Stimulated activated CD8-positive, alpha-beta memory T cell treated with anti-CD3 and anti-CD28 coated beads, Interleukin-4, amount 100 ng/mL, for 4 hours (primary cell): ENCODE data around the gene STAT4.

Experiments used
- DNase-seq, 2 donors: peaks; one replicate each; pipeline ENCODE4 v3.0.0-alpha.2; 2020; ENCODE audit warnings: low read depth in 2 of 2, low spot score in 1 of 2

The STAT4 gene

GRCh38 chr2:191148791-191149190, 2.0 kb downstream of the STAT4 start:
- DNase-seq = no peak

DNA sequence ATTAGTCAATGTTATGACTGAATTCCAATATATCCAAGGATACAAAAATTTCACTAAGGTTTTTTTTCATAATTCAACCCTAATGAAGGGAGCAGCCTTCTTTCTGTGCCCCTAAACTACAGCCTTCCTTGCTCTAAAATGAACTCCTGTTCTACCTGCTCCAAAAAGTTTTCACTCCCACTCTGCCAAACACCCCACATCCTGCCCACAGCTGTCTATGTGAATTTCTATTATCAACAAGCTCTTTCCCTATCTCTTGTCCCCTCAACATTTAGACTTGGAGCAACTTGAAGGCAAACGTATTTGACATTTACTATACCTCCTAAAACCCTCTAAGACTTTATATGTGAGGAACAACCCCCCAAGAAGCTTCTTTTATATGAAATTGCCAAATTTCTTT, 2.5 kb downstream of the STAT4 start:
- DNase-seq = no peak

- DNase-seq = no peak
Observed at GRCh38 chr2:191145769-191146471, 4.9 kb downstream of the STAT4 start.

GRCh38 chr2:191144217-191144616, 6.6 kb downstream of the STAT4 start:
- DNase-seq = no peak

DNA sequence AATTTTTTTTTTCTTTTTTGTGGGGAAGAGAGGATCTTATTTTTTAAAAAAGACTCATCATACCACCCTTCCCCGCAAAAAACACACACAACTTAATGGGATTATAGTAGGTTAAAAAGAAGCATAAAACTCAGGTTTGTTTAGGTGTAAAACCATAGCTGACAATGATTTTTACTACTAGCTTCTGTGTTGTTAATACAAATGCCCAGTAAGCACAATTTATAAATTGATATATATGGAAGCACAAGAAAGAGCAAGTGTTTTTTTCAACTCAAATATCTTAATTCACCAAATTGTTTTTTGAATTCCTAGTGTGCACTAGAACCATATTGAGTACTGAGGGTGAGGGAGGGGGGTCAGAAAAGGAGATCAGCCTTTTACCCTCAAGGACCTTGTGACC, 7.0 kb downstream of the STAT4 start:
- DNase-seq = no peak

DNA sequence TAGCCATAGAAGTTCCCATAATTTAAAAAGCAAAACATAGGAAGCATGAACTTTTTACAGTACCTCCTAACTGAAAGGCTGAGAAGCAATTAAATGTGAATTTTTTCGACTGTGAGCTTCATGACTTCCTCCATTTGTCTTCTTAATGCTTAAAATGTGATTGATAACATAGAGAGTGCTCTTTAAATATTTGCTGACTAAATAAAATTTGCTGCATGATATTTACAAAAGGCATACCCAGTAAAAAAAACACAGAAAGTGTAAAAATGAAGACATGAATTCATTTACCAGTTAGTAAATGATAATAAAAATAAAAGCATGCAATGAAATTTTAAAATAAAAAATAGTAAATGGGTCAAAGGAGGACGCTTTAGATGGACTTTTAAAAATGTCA, 21.9 kb downstream of the STAT4 start:
- DNase-seq = no peak

DNA sequence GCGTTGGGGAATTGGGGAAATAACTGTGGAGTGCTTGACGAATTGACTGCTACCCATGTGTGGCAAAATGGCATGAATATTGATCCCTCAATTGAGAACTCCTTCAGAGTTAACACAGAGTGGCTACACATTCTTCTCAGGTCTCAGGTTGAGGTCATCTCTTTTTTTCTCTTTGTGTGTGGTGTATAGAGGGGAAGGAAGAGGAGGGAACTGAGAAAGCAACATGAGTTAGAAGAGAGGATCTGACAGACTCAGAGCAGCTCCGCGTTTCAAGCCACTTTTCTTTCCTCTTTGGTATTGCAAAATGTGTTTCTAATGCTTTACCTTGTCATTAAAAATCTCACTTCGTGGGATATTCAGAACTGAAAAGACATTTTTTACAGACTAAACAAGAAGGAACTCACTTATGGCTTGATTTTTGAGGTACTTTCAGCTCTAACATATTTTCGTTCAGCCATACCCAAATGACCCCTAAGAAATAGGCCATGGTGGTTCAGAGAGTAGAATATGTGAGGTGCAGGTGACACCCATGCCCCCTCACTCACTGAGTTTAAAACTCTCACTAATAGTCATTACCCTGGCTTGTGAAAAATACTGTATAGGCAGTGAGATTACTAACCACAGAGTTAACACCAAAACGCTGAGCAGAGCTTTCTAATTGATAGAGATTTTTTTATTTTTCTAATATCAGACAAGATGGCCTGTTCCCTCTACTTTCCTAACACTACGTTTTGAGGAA, 22.5 kb downstream of the STAT4 start:
- DNase-seq = no peak

DNA sequence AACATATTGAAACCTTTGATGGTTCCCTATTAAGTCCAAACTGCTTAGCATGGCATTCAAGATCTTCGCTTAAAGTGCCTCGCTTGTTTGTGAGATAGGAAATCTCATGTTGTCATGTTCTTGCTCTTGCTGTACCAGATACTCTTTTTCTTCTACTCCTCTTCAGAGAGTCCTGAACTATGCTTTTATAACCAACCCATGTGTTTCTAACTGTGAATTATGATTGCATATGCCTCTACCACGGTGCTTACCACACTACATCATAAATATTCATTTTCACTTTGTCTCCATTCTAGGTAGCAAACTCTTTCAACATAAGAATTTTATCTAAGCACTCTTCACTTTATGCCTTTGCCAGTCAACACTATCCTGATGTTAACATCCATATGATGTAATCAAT, 23.6 kb downstream of the STAT4 start:
- no peak for DNase-seq

DNA sequence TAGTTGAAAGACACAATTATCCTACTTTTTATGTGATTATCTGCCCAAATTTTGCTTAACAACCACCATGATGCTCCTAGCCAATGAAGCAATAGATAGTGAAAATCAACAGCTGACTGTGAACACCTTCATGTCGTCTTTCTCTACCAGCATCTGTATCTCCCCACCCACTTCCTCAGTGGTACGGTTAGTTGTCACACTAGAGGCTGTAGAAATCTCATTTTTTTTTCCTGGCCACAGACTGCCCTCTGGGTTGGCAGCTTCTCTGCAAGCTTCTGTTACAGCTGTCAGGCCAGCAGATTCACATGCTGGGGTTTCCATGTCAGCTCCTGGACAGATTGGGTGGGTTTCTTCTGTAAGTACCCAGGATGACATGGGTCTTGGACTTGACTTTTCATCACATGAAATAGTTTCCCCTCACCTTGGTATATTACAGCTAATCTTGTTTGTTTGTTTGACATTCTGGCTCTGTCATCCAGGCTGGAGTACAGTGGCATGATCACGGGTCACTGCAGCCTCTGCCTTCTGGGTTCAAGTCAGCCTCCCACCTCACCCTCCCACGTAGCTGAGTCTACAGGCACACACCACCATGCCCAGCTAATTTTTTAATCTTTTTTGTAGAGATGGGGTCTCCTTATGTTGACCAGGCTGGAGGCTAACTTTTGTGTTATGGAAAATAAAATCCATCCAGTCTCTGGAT, 24.3 kb downstream of the STAT4 start:
- DNase-seq = no peak

- no peak for DNase-seq
Observed at GRCh38 chr2:191125646-191126045, 25.1 kb downstream of the STAT4 start.

DNA sequence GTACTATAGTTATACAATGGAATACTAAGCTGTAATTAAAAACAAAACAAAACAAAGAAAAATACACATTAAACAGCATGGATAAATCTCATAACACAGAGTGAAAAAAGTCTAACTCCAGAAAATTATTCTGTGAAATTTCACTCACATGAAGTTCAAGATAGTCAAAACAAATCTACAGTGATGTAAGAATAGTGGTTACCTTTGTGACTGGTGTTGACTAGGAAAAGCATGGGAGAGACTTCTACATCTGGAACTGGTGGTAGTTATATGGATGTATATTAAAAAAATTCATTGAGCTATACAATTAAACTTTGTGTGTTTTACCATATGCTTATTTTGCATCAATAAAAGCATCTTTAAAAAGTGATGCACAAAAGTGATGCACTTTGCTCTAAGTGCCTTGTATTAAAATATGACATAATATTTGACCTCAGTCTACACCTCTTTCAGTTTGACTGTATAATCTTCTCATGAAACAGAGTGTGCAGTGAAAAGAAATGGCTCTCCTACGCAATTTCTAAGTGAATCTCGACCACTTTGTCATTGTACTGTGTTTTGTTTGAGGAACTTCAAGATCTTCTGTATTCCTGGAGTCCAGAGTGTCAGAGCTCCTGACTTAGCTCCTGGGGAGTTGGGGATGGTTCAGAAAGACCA, 28.0 kb downstream of the STAT4 start:
- DNase-seq = no peak

DNA sequence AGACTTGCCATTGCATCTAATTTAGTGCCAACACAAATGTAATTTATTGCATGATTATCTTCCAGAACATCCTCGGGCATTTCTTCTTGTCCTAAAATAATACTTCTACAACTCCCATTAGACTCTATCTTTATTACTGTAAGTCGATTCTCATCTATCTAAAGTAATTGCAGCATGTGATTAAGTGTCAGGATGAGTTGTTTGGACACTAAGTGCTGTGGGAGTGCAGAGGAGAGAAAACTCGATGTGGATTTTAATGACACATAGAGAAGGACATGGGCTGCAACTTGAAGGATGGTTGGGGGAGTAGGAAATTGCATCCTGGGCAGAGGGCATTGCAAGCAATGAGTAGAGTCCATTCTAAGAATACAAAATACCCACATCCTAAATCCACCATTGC, 33.5 kb downstream of the STAT4 start:
- DNase-seq = no peak

DNA sequence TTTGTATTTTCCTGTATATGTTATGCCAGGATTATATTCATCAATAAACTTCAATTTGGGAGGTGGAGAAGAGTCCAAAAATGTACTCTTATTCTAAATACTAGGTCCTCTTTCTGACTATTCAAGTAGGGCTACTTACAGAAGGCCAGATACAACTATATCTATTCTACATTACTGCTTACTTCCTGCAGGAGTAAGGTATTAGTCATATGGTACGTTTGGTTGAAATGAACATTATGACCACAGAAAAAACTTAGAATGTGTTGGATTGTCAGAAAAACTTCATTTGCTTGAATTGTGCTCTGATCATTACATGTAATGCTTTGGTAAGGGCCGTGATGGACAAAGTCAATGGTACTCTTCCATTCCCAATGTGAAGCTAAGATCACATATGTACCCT, 35.0 kb downstream of the STAT4 start:
- no peak for DNase-seq

DNA sequence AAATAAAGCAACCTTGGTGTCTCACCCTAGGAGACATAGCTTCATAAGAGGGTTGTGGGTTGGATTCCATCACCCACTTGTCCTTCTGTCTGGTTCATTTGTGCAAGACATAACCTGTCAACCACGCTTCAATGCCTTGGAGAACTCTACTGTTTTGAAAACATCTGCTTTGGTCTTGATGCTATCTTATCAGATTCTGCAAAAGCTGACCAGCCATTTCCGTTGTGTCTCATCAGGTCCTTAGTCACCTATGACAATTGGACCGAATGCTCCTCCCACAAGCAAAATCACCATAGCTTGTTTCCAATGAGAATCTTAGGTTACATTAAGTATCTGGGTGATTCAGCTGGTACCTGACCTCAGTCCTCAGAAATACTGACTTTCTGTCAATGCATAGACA, 35.4 kb downstream of the STAT4 start:
- DNase-seq = peak; percentile 41 to 43

- DNase-seq = no peak
Observed at GRCh38 chr2:191114403-191114886, 36.3 kb downstream of the STAT4 start.

- DNase-seq = no peak
Observed at GRCh38 chr2:191113761-191114160, 37.0 kb downstream of the STAT4 start.

- DNase-seq = no peak
Observed at GRCh38 chr2:191112448-191112901, 38.3 kb downstream of the STAT4 start.

- no peak for DNase-seq
Observed at GRCh38 chr2:191109888-191110287, 40.9 kb downstream of the STAT4 start.

DNA sequence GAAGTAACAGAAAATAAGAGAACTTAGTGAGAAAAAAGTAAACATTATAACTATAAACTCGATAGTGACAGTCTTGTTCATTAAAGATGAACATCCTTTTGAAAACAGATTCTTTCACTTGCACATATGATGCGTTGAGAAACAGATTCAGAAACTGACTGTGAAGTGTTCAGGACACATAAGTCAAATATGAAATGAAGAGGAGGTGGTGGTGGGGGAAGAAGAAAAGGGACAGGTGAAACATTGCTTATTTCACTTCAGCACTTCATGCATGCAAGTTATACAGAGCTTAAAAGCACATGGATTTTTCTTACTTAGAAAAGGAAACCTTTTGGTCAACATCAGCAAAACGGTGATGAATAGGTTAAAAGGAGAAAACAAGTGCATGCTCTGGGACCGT, 42.5 kb downstream of the STAT4 start:
- no peak for DNase-seq

GRCh38 chr2:191105082-191105481, 45.7 kb downstream of the STAT4 start:
- no peak for DNase-seq

DNA sequence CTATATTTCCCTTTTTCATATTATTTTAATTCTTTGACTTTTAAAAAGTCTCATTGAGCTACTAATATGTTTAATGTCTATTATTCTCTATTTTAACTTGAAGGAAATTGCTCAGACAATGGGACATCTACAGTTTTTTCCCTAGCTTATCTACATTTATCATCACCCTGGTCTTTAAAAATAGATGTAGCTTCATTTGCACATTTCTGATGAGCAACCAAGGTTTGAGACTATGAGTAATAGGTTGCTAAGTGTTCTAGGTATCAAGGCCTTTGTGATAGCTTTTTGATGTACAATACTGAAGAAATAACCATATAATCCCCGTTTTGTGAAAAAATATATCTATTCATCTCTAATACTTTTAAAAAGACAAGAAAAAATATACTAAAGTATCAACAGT, 47.0 kb downstream of the STAT4 start:
- no peak for DNase-seq

GRCh38 chr2:191100216-191100615, 50.6 kb downstream of the STAT4 start:
- DNase-seq = no peak
